Posterior vena cava (tissue), 2 donors: ENCODE results near the gene N4BP3. TPM values are rescaled to one million over a fixed set of nuclear protein-coding genes. Genes with fewer than 3 reads are reported as not detected.
"Not testable (repeated sequence)": the region's sequence is repeated elsewhere in the genome, so short reads cannot be mapped to it uniquely, and the experiment has no call there.

Experiments used
- DNase-seq: peaks from one replicate; pipeline ENCODE4 v3.0.0-alpha.2; 2020; ENCODE audit warnings: low spot score
- intact Hi-C, 2 donors: fragments of 100-400 bp; cut with DNase I; formaldehyde crosslinking; loops; one replicate each; pipeline versions ENCODE4 v1.14.1 to v1.14.2; 2022 to 2023
- total RNA-seq, 2 donors: library from RNA; stranded (reverse); fragmentation: NEBNext Ultra II Directional; extraction: Animal tissue kit (Norgen Biotek cat#: 25700); gene quantifications; one replicate each; pipeline ENCODE4 v1.2.1, GENCODE V29; 2021
- donor health status: DM: yes; HTN: yes; CAD: no.
- donor health status: DM: yes; HTN: yes; CAD: no.

N4BP3 gene
- total RNA-seq, 2 donors from 2014 or later: 1.7 to 1.8 TPM

DNA sequence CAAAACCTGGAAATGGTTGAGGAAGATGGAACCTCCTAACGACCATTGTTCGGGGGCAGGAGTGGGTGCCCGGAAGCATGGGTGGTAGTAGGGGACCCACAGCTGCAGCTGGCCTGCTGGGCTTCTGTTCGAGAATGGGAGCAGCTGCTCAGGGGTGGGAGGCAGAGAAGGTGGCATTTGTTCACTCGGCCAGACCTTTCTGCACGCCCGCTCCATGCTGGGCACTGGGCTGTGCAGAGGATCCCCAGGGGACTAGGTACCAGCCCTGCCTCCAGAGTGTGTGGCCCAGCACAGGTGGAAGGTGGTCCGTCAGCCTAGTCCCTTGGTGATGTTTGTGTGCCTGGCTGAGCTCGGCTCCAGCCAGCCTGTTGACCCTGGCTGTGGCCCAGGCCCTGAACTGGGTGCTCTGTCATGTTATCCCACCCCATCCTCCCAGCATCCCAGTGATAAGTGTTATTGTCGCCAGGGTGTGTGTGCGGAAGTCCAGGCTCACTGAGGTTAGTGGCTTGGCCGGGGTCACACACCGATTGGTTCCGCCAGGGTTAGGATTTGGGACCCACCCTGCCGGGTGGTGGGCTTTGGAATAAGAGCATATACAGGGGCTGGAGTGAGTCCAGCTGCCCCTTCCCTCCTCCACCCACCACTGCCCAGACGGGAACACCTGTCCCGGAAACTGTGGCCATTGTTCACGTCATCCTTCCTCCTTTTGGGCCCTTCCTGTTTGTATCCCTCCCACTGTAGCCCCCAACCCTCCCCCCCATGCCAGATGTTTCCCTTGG is 4.8 kb downstream of the N4BP3 start:
- peak; percentile 69 for DNase-seq
- intact Hi-C loops: no loop called here

DNA sequence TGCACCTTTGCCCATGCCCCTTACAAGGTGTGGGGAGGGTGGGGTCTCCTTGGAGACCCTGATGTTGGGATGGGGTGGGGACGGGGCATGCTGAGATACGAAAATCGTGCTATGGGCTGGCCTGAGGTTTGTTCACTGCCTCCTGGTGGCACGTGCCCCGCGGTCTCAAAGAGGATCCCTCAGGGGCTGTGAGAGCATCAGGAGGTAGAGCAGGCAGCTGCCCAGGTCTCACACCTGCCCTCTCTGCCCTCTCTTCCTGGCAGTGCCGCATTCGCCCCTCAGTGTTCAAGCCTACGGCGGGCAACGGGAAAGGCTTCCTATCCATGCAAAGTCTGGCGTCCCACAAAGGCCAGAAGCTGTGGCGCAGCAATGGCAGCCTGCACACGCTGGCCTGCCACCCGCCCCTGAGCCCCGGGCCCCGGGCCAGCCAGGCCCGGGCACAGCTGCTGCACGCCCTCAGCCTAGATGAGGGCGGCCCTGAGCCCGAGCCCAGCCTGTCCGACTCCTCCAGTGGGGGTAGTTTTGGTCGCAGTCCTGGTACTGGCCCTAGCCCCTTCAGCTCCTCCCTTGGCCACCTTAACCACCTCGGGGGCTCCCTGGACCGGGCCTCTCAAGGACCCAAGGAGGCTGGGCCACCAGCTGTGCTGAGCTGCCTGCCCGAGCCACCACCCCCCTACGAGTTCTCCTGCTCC is 6.7 kb downstream of the N4BP3 start:
- DNase-seq: peak; percentile 72
- intact Hi-C loops: no loop called here

- intact Hi-C loops: no loop called here
- no peak for DNase-seq
These were observed 7.5 kb downstream of the N4BP3 start for GRCh38 chr5:178120607-178121357.

- intact Hi-C loops: no loop called here
- DNase-seq: no peak
These were observed 8.3 kb downstream of the N4BP3 start for GRCh38 chr5:178121391-178122276.

DNA sequence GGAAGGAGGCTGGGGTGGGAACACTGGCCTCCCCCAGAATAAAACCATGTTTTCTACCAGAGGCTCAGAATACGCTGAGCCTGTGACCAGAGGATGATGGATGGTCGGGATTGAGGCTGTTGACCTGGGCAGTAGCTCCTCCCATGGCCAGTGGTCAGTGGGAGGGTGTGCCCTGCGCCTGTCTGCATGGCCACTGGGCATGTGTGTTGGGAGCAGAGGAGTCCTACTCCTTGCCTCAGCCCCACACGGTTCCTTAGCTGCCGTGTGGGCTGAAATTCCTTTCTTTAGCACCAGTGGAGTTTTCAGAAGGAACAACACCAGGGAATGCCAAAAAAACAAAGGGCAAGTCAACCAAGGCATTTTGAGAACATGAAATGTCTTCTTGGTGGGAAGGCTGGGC is 9.0 kb downstream of the N4BP3 start:
- DNase-seq: no peak
- intact Hi-C loops: no loop called here

DNA sequence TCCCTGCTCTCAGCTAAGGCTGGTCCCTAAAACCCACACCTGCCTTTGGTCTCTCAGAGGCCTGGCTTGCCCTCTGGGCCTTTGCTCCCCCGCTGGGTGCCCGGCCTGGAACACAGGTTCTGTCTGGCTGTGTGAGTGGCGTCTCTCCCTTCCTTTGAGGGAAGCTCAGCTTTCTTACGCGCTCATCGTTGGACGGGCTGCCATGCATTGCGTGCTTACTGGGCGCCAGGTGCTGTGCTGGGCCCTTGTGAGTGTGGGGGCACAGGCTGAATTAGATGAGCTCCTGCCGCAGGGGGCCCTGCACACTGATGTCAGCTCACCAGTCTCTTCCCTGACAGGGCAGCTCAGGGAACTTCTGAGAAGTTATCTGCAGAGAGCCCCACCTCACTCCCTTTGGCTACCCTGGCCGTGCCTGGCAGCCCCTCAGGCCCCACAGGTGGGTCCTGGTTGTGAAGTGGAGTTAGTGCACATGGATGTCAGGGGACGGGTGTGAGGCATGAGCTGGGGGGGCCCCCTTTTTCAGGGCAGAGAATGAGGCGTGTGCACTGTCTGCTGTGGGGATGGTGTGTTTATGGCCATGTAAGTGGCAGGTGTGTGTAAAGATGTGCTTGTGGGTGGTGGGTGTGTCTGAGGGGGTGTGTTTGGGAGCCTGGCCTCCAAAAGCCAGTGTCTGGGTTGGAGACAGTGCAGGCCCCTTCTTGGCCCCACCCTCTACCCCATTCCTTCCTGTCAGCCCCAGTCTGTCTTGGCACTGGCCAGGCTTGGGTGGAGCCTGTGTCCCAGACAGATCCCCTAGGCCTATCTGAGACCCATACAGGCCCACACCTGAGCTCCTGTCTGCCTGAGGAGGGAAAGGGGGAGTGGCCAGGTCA is 10.0 kb downstream of the N4BP3 start:
- DNase-seq: no peak
- intact Hi-C loops: no loop called here

GRCh38 chr5:178123966-178124925 is 10.9 kb downstream of the N4BP3 start:
- intact Hi-C loops: no loop called here
- no peak for DNase-seq

GRCh38 chr5:178125253-178125906 is 12.0 kb downstream of the N4BP3 start:
- intact Hi-C loops: loop anchor here in 1 of 2 donors (5.0 kb wide), 1 partner anchor 1573 kb away; no protein-coding TSS in a partner anchor

GRCh38 chr5:178126556-178126955 is 13.2 kb downstream of the N4BP3 start:
- DNase-seq: no peak
- intact Hi-C loops: loop anchor here in 1 of 2 donors (5.0 kb wide), 1 partner anchor 1574 kb away; no protein-coding TSS in a partner anchor

More at GRCh38 chr5:178125253-178125906, 12.0 kb downstream of the N4BP3 start:
- DNase-seq: no peak

GRCh38 chr5:178127300-178128009 is 14.1 kb downstream of the N4BP3 start:
- DNase-seq: not testable (repeated sequence)
- intact Hi-C loops: loop anchor here in 1 of 2 donors (5.0 kb wide), 1 partner anchor 1575 kb away; no protein-coding TSS in a partner anchor

GRCh38 chr5:178129296-178129695 is 16.0 kb downstream of the N4BP3 start:
- intact Hi-C loops: loop anchor here in 1 of 2 donors (5.0 kb wide), 1 partner anchor 1577 kb away; no protein-coding TSS in a partner anchor
- DNase-seq: no peak

DNA sequence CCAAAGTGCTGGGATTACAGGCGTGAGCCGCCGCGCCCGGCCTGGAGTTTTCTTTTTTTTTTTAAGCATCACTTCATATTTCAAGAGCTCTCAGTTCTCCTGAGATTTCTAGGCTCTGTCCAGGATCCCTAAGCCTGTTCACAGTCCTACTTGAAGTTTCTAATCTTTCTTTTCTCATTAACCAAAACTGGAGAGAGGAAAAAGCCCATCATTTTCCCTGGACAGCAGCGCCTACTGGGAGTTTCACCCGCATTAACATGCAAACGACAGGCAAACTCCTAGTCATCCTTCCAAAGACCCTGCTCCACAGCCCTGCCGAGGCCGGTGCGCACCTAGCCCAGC is 16.9 kb downstream of the N4BP3 start:
- DNase-seq, intact Hi-C loops: not testable (repeated sequence)

DNA sequence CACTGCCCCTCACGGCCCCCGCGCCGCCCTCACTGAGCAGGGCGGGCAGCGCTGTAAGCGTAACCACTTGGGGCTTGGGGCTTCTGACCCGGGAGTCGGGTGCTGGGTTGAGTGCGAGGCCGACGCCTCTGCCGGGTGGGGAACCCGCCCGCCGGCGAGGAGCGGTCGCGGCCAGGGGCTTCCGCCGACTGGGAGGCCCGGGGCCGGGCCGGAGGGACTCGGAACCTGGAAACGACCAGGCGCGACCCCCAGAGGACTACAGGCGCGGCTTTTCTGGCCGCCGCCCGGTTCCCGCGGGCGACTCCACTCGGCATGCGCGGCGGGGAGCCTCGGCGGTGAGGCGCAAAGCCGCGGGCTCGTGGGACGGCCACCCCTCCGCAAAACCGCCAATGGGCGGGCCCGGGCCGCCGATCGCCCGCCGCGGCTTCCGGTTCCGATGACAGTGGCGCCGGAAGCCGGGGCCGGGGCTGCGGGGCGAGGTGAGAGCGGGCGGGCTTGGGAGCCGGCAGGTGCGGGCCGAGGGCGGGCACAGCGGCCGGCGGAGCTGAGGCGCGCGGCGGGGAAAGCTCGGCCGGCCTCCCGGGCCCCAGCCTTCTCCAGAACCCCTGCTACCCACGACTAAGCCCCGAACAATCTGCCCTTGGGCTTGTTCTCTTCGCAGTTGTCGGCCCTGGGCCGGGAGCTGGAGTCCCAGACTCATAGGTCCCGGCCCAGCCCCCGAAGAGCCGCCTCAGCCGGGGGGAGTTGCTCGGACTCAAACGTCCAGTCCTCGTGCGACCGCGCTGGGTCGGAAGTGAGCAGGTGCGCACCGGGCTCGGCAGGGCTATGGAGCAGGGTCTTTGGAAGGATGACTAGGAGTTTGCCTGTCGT is 17.5 kb downstream of the N4BP3 start, which contains the start of gene RMND5B:
TSS of gene RMND5B (plus strand) at position 439 of the 870 bp plus-strand sequence. CDS start 7,106 bp downstream, outside the sequence.
- intact Hi-C loops: no loop called here

GRCh38 chr5:178131446-178131996 is 18.2 kb downstream of the N4BP3 start:
- intact Hi-C loops: no loop called here
- DNase-seq: no peak

More for the DNA sequence above, 17.5 kb downstream of the N4BP3 start, which contains the start of gene RMND5B:
- peak; percentile 95 for DNase-seq
